GM13976 (cell line): ENCODE results near the gene PDE3B.

Experiments
- DNase-seq: peaks from one replicate; pipeline ENCODE4 v3.0.0; 2012; ENCODE audit warnings: low spot score
- CTCF ChIP-seq: IDR thresholded peaks from 2 replicates; pipeline ENCODE4 v1.5.1; 2012; ENCODE audit warnings: borderline replicate concordance, mild to moderate bottlenecking; ENCODE audit not compliant: insufficient read depth; ENCODE audit errors: extremely low read depth, missing control alignments, control extremely low read depth
- in situ Hi-C: fragments of 300-500 bp; cut with MboI; formaldehyde crosslinking; loops from one replicate; pipeline ENCODE4 v1.12.0; 2022; ENCODE audit warnings: low sequenced_read_pairs, mixed read lengths, inconsistent platforms; ENCODE audit not compliant: unreplicated experiment

Gene PDE3B

GRCh38 chr11:14809466-14809865 is 165.9 kb downstream of the PDE3B start:
- TF ChIP-seq CTCF, result no peak
- no peak for DNase-seq
- in situ Hi-C loops, result no loop called here

GRCh38 chr11:14812757-14813156 is 169.2 kb downstream of the PDE3B start:
- no peak for TF ChIP-seq CTCF
- DNase-seq, result no peak
- in situ Hi-C loops, result no loop called here

- no peak for TF ChIP-seq CTCF
- in situ Hi-C loops, result no loop called here
- DNase-seq, result no peak
Measured at GRCh38 chr11:14813516-14813915, 169.9 kb downstream of the PDE3B start.

- no peak for TF ChIP-seq CTCF
- in situ Hi-C loops, result no loop called here
- DNase-seq, result no peak
Measured at GRCh38 chr11:14818779-14819178, 175.2 kb downstream of the PDE3B start.

- in situ Hi-C loops, result no loop called here
- DNase-seq, result no peak
- no peak for TF ChIP-seq CTCF
Measured at GRCh38 chr11:14819596-14819995, 176.0 kb downstream of the PDE3B start.

GRCh38 chr11:14821031-14821430 is 177.4 kb downstream of the PDE3B start:
- DNase-seq, result no peak
- in situ Hi-C loops, result no loop called here
- no peak for TF ChIP-seq CTCF

GRCh38 chr11:14826600-14826999 is 183.0 kb downstream of the PDE3B start:
- TF ChIP-seq CTCF, result no peak
- in situ Hi-C loops, result no loop called here
- no peak for DNase-seq
